HG03565 (cell line): ENCODE results near the gene ACTL8.

Experiments used
- ATAC-seq: cut with Tn5 transposase; IDR thresholded peaks from one replicate; pipeline ENCODE4 v1.9.1; 2021; ENCODE audit warnings: mild to moderate bottlenecking, moderate library complexity; ENCODE audit not compliant: unreplicated experiment

Gene ACTL8

GRCh38 chr1:17755120-17755519, at the start of gene ACTL8:
Gene ACTL8 (plus strand): TSS chr1:17755333. CDS start chr1:17823009, 67,676 bp downstream.
- ATAC-seq, result no peak

DNA sequence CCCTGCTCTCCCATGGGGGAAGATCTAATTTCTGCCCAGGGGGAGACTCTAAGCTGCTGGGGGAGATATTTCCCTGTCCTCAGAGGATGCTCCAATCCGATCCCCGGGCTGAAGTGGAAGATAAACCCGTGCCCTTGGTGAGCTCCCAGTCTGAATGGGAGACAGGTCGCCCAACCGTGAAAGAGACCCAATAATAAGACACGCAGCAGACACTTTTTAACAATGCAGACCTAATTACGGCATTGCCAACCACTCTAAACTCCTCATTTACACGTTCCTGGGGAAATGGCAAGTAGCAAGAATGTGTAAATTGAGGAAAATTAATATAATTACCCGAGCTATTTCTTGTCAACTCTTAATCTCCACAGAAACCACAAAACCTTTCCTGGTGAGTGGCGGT, 48.7 kb upstream of the ACTL8 start:
- ATAC-seq, result no peak

DNA sequence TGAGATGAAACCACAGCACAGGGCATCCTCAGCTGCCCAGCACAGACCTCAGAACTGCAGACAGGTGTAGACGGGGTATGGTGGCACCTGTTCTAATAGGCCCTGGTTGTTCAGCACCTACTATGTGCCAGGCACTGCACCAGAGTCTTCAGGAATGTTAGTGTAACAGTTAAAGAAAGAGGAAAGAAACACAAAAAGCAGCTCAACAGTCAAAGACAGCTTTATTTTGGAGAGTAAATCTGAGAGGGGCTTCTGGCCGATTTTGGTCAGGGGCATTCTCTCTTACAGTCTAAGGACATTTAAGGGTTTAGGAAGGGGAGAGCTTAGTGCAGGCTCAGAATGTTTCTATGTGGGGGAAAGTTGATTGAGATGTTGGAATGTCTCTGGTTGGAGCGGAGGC, 45.2 kb upstream of the ACTL8 start:
- no peak for ATAC-seq

DNA sequence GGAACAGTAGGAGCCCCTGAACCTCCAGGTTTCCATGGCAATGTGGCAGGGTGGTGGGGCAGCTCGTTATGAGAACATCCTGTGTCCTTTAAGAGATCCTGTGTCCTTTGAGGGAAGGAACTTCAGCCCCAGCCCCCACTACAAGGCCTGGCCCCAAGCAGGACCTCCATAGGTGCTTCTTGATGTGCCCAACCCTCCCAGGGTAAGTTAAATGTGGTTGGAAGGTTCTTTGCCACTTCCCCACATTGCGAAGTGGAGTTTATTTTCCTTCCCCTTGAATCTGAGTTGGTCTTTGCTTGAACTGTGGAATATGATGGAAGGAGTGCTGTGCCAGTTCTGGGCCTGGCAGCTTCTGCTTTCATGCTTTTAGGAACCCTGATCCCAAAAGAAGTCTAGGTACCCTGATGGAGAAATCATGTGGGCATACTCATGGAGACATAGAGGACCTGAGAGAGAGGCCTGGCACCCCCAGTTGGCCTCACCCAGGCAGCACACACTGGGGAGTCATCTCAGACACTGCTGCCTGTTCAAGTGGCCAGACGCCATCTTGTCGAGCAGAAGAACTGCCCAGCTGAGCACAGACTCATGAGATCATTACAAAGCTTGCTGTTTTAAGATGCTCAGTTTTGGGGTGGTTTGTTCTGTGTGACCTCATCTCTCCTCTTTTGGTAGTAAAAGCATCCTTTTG, 44.1 kb upstream of the ACTL8 start:
- no peak for ATAC-seq

DNA sequence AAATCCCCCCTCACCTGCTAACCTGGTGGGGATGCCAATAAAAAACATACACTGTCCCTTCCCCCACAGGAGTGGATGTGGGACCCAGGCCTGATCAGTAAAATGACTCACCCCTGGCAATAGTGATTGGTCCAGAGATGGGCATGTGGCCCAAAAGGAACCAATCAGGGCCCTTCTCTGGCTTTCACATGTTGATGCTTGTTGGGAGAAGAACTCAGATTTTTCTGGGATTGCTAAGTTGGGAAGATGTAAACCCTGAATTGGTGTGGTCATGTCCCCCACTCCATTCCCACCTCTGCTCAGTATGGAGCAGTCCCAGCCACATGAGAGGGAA, 43.6 kb upstream of the ACTL8 start:
- ATAC-seq, result no peak

GRCh38 chr1:17711941-17712340, 43.2 kb upstream of the ACTL8 start:
- no peak for ATAC-seq

DNA sequence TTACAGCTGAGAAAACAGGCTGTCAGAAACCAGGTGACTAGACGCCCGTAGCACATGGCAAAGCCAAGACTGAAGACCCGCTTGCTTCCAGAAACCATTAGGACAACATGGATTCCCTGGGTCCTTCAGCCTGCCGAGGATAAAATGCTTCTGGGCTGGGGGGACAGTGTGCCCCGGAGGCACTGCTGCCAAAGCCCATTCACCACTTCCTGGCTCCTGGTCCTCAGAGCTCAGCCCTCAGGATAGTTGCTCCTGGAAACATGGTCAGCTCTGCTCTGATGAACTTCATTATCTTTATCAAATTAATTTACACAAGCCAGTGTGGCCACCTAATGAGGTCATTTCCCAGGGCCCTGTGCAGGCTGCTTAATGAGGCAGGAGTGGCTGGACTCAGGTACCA, 41.1 kb upstream of the ACTL8 start:
- no peak for ATAC-seq

DNA sequence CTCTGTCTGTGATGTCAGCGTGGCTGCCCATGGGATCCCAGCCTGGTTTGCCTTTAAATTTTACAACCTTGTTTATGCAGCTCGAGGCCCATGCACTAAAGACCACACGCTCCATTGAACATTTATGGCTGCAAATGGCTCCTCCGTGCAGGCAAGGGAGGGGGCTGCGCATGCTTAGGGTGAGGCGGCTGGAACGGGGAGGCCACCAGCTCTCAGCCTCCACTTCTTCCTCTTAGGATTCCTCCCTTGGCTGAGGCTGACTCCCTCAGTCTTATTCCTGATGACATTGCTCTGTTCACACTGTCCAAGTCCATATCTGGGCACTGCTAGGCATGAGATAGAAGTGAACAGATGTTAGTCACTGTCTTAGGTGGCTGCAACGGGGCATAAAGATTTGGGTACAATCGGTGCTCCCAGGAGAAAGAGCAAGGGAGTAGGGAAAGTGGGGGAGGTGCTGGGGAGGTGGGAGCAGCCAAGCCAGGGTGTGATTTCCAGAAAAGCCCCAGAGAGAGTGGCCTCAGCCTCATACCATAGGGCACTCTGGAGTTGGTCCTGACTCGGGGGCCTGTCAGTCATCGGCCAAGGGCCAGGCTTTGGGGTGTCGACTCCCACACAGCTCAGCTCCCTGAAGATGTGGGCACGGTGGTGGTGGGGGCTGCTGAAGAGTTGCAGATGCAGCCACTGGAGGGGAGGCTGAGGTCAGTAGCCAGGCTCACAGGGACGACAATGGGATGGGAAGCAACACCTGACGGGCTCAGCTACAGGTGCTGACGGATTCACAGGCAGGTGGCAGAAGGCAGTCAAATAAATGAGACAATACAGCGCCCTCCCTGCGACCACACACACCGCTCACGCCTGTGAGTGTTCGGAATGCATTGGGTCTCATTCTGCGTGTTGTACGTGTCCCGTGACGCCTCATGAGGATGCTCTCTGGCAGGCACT, 37.3 kb upstream of the ACTL8 start:
- no peak for ATAC-seq

DNA sequence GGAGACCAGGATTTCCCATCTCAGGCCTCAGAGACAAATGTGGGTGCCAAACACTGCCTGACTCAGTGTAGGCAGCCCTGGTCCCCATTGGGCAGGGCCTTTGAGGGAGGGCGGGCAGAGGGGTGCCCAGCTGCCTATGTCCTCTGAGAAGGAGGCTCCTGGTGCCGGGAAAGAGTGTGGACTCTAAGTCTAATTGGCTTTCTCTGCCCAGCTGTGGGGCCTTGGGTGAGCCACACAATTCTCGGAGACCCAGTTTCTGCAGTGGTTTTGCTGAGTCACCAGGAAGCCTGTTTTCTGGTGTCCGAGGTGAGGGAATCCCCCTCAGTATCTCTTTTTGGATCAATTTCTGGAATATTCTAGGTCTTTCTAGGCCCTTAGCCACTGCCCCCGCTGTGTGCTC, 35.3 kb upstream of the ACTL8 start:
- ATAC-seq, result no peak

GRCh38 chr1:17721444-17721843, 33.7 kb upstream of the ACTL8 start:
- no peak for ATAC-seq

DNA sequence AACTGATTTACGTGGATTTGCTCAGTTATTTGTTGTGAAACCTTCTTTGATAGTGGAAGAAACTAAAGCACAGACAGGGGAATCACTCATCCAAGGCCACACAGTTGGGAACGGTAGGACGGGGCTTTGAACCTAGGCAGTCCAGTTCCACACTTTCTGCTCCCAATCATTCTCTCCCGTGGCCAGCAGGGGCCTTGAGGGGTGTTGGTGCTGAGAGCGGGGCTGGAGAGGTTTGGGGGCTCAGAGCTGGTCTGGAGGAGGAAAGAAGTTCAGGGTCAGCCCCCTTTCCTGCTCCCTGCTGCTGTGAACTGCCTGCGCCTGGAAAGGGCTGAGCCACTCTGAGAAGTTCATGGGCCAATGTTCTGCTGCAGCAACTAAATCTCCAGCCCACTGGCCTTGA, 31.4 kb upstream of the ACTL8 start:
- no peak for ATAC-seq

- no peak for ATAC-seq
These were observed 31.0 kb upstream of the ACTL8 start for GRCh38 chr1:17724150-17724549.

- no peak for ATAC-seq
These were observed 29.9 kb upstream of the ACTL8 start for GRCh38 chr1:17725084-17725719.

DNA sequence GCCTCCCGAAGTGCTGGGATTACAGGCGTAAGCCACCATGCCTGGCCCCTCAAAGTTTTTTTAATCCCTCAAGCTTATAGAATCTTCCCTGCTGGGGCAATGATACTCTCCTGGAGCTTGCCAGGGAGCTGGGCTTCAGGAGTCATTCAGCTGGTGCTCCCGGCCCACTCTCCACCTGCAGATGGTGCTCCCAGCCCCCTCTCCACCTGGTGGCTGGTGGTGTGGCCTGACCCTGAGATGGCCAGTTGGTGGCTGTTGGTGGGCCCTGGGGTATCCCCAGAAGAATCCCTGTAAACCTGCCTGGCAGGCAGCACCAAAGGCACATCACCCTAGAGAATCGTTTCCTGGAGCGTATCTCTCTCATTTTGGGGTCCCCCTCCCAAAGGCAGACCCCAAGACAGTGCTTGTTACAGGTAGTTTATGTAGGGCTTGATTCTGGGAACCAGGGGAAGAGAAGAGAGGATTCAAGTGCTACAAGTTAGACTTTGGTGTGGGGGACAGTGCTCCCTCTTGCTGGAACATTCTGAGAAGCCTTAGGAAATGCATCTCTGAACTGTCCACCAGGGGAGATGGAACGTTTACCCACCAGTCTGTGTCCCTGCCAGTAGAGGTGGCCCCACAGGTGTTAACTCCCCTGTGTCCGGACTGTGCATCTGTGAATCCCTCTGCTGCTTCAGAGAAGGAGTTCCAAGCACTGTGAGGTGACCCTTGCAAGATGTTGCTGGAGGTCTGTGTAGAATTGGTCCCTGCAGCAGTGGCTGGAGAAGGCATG, 29.1 kb upstream of the ACTL8 start:
- no peak for ATAC-seq

DNA sequence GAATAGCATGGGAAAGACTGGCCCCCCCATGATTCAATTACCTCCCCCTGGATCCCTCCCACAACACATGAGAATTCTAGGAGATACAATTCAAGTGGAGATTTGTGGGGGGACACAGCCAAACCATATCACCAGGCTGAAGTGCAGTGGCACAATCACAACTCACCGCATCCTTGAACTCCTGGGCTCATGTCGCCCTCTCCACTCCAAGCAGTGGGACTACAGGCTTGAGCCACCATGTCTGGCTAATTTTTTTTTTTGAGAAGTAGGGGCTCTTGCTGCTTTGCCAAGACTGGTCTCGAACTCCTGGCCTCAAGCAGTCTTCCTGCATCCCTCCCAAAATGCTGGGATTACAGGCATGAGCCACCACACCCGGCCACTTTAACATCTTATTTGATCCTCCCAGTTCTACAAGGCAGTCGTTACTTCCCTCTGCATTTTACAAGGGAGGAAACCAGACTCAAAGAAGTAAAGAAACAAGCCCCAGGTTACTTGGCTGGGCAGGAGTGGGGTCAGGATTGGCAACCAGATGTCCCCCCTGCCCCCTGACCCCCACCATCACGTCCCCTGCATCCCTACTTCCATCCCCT, 26.9 kb upstream of the ACTL8 start:
- ATAC-seq, result no peak

- ATAC-seq, result no peak
These were observed 25.9 kb upstream of the ACTL8 start for GRCh38 chr1:17729248-17729647.

GRCh38 chr1:17729909-17730308, 25.2 kb upstream of the ACTL8 start:
- ATAC-seq, result no peak

DNA sequence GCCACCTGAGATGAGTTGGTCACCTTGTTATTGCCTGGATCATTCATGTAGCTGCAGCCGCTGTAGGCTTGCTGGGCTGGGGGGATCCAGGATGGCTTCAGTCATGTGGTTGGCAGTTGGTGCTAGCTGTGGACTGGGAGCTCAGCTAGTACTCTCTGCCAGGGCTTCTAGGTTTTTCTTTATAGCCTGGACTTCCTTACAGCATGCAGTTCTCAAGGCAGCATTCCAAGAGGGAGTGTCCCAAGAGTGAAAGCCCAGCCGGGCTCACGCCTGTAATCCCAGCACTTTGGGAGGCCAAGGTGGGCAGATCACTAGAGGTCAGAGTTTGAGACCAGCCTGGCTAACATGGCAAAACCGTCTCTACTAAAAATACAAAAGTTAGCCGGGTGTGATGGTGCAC, 23.7 kb upstream of the ACTL8 start:
- ATAC-seq, result no peak

DNA sequence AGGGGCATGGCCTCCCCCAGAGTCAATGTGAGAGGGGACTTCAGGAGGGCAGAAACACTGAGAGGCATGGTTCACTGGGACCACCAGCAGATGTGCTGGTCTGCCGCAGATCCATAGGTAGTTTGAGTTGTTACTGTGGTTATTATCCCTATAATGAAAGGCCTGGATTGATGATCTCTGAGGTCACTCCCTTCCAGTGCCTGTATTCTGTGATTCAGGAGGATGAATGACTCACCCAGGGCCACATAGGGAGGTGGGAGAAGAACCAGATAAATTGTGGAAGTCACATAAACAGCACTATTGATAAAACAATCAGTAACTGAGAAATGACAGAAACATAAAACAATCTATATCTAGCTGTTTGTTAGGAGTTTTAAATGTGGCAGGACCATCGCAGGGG, 22.7 kb upstream of the ACTL8 start:
- ATAC-seq, result no peak

GRCh38 chr1:17733661-17734060, 21.5 kb upstream of the ACTL8 start:
- no peak for ATAC-seq

DNA sequence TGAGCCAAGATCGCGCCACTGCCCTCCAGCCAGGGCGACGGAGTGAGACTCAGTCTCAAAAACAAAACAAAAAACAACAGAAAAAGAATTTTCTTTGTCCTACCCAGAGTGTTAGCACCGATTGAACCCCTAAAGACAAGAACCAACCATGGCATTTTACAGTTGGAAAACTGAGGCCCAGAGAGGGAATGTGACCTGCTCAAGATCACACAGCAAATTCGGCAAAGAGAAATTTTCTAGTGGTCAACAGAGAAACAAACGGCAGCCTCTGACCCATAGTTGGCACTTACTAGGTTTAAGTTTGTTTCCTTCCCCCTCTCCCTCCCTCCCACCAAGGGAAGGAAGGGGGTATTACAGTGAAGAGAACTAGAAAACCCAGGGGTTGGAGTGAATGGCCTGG, 20.5 kb upstream of the ACTL8 start:
- ATAC-seq, result no peak
